ENCODE data around the gene PLAU.
A peak's percentile ranks its signal among the peaks of the same experiment; 100 is the strongest.
"Not testable (repeated sequence)": the region's sequence is repeated elsewhere in the genome, so short reads cannot be mapped to it uniquely, and the experiment has no call there.

Gene PLAU

GRCh38 chr10:73948947-73949633 is 38.2 kb downstream of the PLAU start:
- no peak for DNase-seq (ENCODE audit: low read depth in 2 of 3, low spot score in 1 of 3)

GRCh38 chr10:73950155-73950948 is 39.4 kb downstream of the PLAU start:
- no peak for DNase-seq (ENCODE audit: low read depth in 2 of 3, low spot score in 1 of 3)

GRCh38 chr10:73953665-73954064 is 42.7 kb downstream of the PLAU start:
- peak in 2 of 3 donors; percentile 11 to 12 for DNase-seq (ENCODE audit: low read depth in 2 of 3, low spot score in 1 of 3)

- no peak for DNase-seq (ENCODE audit: low read depth in 2 of 3, low spot score in 1 of 3)
These were observed 43.8 kb downstream of the PLAU start for GRCh38 chr10:73954737-73955136.

GRCh38 chr10:73955719-73956118 is 44.8 kb downstream of the PLAU start:
- no peak for DNase-seq (ENCODE audit: low read depth in 2 of 3, low spot score in 1 of 3)

GRCh38 chr10:73956476-73957359 is 45.8 kb downstream of the PLAU start:
- DNase-seq (ENCODE audit: low read depth in 2 of 3, low spot score in 1 of 3): peak in 2 of 3 donors; percentile 11 to 30

GRCh38 chr10:73959484-73960243 is 48.7 kb downstream of the PLAU start:
- no peak for DNase-seq (ENCODE audit: low read depth in 2 of 3, low spot score in 1 of 3)

- no peak for DNase-seq (ENCODE audit: low read depth in 2 of 3, low spot score in 1 of 3)
These were observed 51.5 kb downstream of the PLAU start for GRCh38 chr10:73962386-73962785.

- not testable (repeated sequence) for DNase-seq (ENCODE audit: low read depth in 2 of 3, low spot score in 1 of 3)
These were observed 52.6 kb downstream of the PLAU start for GRCh38 chr10:73963533-73963932.

GRCh38 chr10:73964743-73965142 is 53.8 kb downstream of the PLAU start:
- DNase-seq (ENCODE audit: low read depth in 2 of 3, low spot score in 1 of 3): no peak

GRCh38 chr10:73965267-73965889 is 54.4 kb downstream of the PLAU start:
- DNase-seq (ENCODE audit: low read depth in 2 of 3, low spot score in 1 of 3): not testable (repeated sequence)

GRCh38 chr10:73965890-73966768 is 55.2 kb downstream of the PLAU start:
- no peak for DNase-seq (ENCODE audit: low read depth in 2 of 3, low spot score in 1 of 3)

GRCh38 chr10:73967022-73967429 is 56.1 kb downstream of the PLAU start:
- no peak for DNase-seq (ENCODE audit: low read depth in 2 of 3, low spot score in 1 of 3)
